Osteoblast (primary cell): ENCODE results near the gene CDH4. TPM values are rescaled to one million over a fixed set of nuclear protein-coding genes. Genes with fewer than 3 reads are reported as not detected.
"Not testable (repeated sequence)": the region's sequence is repeated elsewhere in the genome, so short reads cannot be mapped to it uniquely, and the experiment has no call there.

ENCODE experiments used
- DNase-seq: peaks from one replicate; pipeline ENCODE4 v3.0.0; 2011; ENCODE audit warnings: low spot score, mixed read lengths; ENCODE audit not compliant: insufficient read length; ENCODE audit errors: missing footprints
- H2AFZ ChIP-seq: 2 replicates; pipeline ENCODE4 v1.6.0; 2011; ENCODE audit warnings: mild to moderate bottlenecking, low read length
- H3K27ac ChIP-seq: 2 replicates; pipeline ENCODE4 v1.5.1; 2011; ENCODE audit warnings: mild to moderate bottlenecking, low read depth, low read length, moderate library complexity
- H3K27me3 ChIP-seq: 2 replicates; pipeline ENCODE4 v1.6.0; 2012; ENCODE audit warnings: mild to moderate bottlenecking, control low read depth, inconsistent platforms, low read length, moderate library complexity; ENCODE audit not compliant: insufficient read depth
- H3K36me3 ChIP-seq: 2 replicates; pipeline ENCODE4 v1.5.1; 2011; ENCODE audit warnings: mild to moderate bottlenecking, low read length, control low read depth, moderate library complexity; ENCODE audit not compliant: insufficient read depth
- H3K4me1 ChIP-seq: 2 replicates; pipeline ENCODE4 v1.5.1; 2011; ENCODE audit warnings: mild to moderate bottlenecking, low read length, control low read depth, moderate library complexity; ENCODE audit not compliant: insufficient read depth
- H3K4me2 ChIP-seq: 2 replicates; pipeline ENCODE4 v1.6.0; 2011; ENCODE audit warnings: mild to moderate bottlenecking, low read length; ENCODE audit not compliant: insufficient read depth
- H3K4me3 ChIP-seq: fragments of 200-600 bp; sonication (generic); 3 replicates; pipeline ENCODE4 v1.5.1; 2012; ENCODE audit warnings: mild to moderate bottlenecking, low read length, inconsistent platforms; ENCODE audit not compliant: insufficient read depth
- H3K79me2 ChIP-seq: 2 replicates; pipeline ENCODE4 v1.6.0; 2012; ENCODE audit warnings: mild to moderate bottlenecking, low read length, control low read depth, inconsistent platforms; ENCODE audit not compliant: insufficient read depth
- H3K9me3 ChIP-seq: 2 replicates; pipeline ENCODE4 v1.5.1; 2011; ENCODE audit warnings: low read depth, low read length, control low read depth
- H4K20me1 ChIP-seq: 2 replicates; pipeline ENCODE4 v1.6.0; 2012; ENCODE audit warnings: mild to moderate bottlenecking, low read length, control low read depth; ENCODE audit not compliant: insufficient read depth
- total RNA-seq: library from RNA; depleted of rRNA; stranded (reverse); fragments of >200 nt; gene quantifications from 2 replicates; pipeline ENCODE4 v1.2.3, GENCODE V29; 2012
- TF ChIP-seq, protein P1 (sequence below): IDR thresholded peaks from 2 replicates; pipeline ENCODE4 v1.5.1; 2011; ENCODE audit warnings: mild to moderate bottlenecking, low read depth, low read length, moderate library complexity; ENCODE audit errors: extremely low read depth

The CDH4 gene
- total RNA-seq, 1 donor: 1.1 TPM

DNA sequence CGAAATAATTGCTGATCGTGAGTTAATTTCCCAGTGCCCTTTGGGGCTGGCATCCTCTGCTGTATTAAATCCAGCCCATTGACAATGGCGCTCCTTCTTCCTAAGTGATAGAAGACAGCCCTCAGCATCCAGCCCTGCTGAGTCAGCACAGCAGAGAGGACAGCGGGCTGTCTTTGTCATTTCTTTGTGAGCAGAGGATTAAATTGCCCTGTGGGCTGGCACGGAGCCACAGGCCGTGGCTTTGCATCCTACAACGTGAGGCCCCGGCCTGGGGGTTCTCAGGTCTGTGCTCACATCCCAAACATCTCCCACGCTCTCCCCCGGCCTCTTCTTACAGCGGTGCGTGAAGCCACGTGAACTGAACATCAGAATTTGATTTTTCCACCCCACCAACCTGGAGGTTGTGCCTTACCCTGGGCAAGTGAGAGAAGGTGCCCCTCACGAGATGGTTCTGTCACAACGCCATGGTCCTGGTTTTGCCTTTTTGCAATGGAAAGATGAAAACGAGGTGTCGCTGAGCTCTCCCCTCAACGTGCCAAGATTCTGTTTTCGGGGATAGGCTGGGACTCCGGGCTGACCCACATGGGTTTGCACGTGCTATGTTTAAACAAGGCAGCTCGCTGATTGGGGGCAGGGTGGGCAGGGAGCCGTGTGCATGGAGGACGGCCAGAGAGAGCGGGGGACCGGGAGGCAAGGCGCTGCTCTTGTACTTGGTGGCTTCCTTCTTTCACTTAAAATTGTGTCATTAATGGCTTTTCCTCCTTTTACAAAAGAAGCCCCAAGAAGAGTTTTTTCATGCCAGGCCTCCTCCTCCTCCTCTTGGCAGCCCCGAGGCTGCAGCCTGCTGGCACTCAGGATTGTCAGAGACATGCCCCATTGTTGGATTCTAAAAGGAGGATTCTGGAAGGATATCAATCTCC, 19.5 kb downstream of the CDH4 start:
- H3K27me3 ChIP-seq: no peaks in the 10 kb centered on the region
- no peaks in the 10 kb centered on the region for H3K4me1 ChIP-seq
- no peak overlapping the region for H3K4me2 ChIP-seq
- no peak overlapping the region for H3K4me3 ChIP-seq
- no peaks in the 10 kb centered on the region for H3K79me2 ChIP-seq
- H3K36me3 ChIP-seq: no peaks in the 10 kb centered on the region
- H3K9me3 ChIP-seq: no peaks in the 10 kb centered on the region
- H2AFZ ChIP-seq: no peak overlapping the region
- H3K27ac ChIP-seq: no peak overlapping the region
- H4K20me1 ChIP-seq: no peaks in the 10 kb centered on the region
- DNase-seq: peak; percentile 61
- TF ChIP-seq, protein P1, sequence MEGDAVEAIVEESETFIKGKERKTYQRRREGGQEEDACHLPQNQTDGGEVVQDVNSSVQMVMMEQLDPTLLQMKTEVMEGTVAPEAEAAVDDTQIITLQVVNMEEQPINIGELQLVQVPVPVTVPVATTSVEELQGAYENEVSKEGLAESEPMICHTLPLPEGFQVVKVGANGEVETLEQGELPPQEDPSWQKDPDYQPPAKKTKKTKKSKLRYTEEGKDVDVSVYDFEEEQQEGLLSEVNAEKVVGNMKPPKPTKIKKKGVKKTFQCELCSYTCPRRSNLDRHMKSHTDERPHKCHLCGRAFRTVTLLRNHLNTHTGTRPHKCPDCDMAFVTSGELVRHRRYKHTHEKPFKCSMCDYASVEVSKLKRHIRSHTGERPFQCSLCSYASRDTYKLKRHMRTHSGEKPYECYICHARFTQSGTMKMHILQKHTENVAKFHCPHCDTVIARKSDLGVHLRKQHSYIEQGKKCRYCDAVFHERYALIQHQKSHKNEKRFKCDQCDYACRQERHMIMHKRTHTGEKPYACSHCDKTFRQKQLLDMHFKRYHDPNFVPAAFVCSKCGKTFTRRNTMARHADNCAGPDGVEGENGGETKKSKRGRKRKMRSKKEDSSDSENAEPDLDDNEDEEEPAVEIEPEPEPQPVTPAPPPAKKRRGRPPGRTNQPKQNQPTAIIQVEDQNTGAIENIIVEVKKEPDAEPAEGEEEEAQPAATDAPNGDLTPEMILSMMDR: no peak

DNA sequence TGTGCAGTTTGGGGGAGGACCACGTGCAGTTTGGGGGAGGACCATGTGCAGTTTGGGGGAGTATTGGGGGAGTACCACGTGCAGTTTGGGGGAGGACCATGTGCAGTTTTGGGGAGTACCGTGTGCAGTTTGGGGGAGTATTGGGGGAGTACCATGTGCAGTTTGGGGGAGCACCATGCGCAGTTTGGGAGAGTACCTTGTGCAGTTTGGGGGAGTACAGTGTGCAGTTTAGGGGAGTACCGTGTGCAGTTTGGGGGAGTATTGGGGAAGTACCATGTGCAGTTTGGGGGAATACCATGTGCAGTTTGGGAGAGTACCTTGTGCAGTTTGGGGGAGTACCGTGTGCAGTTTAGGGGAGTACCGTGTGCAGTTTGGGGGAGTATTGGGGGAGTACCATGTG, 21.0 kb downstream of the CDH4 start:
- H3K27ac ChIP-seq, H3K4me1 ChIP-seq, H3K36me3 ChIP-seq, H2AFZ ChIP-seq, H3K79me2 ChIP-seq, H4K20me1 ChIP-seq, H3K4me3 ChIP-seq, DNase-seq, H3K9me3 ChIP-seq, H3K4me2 ChIP-seq, H3K27me3 ChIP-seq: not testable (repeated sequence)

GRCh38 chr20:61273666-61274065, 21.6 kb downstream of the CDH4 start:
- H3K27me3 ChIP-seq, H3K4me1 ChIP-seq, H3K36me3 ChIP-seq, DNase-seq, H3K4me3 ChIP-seq, H3K9me3 ChIP-seq, H3K79me2 ChIP-seq, H2AFZ ChIP-seq, H3K4me2 ChIP-seq, H4K20me1 ChIP-seq, H3K27ac ChIP-seq: not testable (repeated sequence)

DNA sequence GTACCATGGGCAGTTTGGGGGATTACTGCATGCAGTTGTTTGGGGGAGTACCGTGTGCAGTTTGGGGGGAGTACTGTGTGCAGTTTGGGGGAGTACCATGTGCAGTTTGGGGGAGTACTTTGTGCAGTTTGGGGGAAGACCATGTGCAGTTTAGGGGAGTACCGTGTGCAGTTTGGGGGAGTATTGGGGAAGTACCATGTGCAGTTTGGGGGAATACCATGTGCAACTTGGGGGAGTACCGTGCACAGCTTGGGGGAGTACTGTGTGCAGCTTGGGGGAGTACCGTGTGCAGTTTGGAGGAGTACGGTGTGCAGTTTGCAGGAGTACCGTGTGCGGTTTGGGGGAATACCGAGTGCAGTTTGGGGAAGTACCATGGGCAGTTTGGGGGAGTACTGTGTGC, 22.3 kb downstream of the CDH4 start:
- H3K27me3 ChIP-seq: no peaks in the 10 kb centered on the region
- TF ChIP-seq, protein P1: no peak
- no peak overlapping the region for H3K4me3 ChIP-seq
- no peak overlapping the region for H3K27ac ChIP-seq
- peak; percentile 6 for DNase-seq
- no peak overlapping the region for H2AFZ ChIP-seq
- no peaks in the 10 kb centered on the region for H4K20me1 ChIP-seq
- no peaks in the 10 kb centered on the region for H3K9me3 ChIP-seq
- no peaks in the 10 kb centered on the region for H3K79me2 ChIP-seq
- no peaks in the 10 kb centered on the region for H3K4me1 ChIP-seq
- no peak overlapping the region for H3K4me2 ChIP-seq
- H3K36me3 ChIP-seq: no peaks in the 10 kb centered on the region

- H3K27me3 ChIP-seq: no peaks in the 10 kb centered on the region
- H2AFZ ChIP-seq: no peak overlapping the region
- H4K20me1 ChIP-seq: no peaks in the 10 kb centered on the region
- no peak overlapping the region for H3K27ac ChIP-seq
- TF ChIP-seq, protein P1: no peak
- H3K9me3 ChIP-seq: no peaks in the 10 kb centered on the region
- H3K36me3 ChIP-seq: no peaks in the 10 kb centered on the region
- H3K4me2 ChIP-seq: no peak overlapping the region
- H3K79me2 ChIP-seq: no peaks in the 10 kb centered on the region
- no peaks in the 10 kb centered on the region for H3K4me1 ChIP-seq
- peak; percentile 76 for DNase-seq
- H3K4me3 ChIP-seq: no peak overlapping the region
These were observed 26.2 kb downstream of the CDH4 start for GRCh38 chr20:61278296-61278695.
